Activated naive CD4-positive, alpha-beta T cell (primary cell): ENCODE data around the gene NARF.

Experiments used
- DNase-seq, 4 experiments: peaks; one replicate each; lab custom pipeline; 2025; lab: John Stamatoyannopoulos, UW

Gene NARF

DNA sequence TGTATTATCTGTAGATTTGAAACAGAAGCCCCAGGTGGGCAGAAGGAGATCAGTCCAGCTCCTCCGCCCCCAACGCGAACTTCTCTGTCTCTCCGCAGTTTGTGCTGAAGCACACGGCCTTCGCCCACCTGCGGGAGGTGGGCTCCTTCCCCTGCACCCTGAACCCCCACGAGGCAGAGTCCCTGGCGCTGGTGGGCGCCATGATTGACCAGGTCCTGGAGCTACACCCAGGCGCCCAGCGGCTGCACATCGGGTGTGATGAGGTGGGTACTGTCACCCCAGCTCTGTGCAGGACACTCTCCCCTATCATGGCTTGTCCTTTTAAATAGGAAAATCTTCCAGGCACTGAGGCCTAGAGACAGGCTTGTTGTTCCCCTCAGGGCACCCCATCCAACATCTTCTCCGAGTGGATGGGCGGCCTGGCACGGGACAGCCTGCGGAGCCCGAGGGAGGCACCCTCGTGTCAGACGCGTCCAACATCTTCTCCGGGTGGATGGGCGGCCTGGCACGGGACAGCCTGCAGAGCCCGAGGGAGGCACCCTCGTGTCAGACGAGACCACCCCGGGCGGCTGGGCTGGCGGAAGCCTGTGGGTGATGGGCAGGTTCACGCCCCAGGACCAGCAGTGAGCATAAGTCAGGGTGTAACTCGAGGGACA, 24.9 kb upstream of the NARF start:
- no peak for DNase-seq

DNA sequence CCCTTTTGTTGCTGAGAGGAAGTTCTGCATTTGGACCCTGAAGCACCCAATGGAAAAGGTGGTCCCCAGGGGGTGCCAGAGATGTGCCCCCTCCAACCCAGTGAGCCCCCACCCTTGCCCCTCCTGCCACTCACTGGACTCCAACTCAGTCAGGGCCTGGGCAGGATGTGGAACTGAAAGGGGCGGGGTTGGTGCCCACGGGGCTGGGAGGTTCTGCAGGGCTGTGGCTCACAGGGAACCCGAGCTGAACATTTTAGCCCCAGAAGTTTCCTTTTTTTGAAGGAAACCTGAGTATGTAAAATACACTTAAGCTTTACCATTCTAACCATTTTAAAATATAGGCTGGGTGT, 24.4 kb upstream of the NARF start:
- no peak for DNase-seq

DNA sequence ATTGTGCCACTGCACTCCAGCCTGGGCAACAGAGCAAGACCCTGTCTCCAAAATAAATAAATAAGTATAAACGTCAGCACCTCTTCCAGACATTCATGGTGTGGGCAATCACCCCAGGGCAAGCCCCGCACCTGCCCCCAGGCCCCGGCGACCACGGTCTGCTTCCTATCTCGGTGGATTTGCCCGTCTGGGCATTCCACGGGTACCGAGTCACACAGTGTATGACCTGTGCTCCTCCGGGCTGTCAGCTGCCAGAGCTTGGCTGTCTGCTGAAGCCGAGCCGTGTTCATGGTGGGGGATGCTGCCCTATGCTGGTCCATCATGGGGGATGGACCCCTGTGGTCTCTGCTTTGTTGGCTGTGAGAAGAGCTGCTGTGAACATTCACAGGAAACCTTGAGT, 23.4 kb upstream of the NARF start:
- DNase-seq, result no peak

DNA sequence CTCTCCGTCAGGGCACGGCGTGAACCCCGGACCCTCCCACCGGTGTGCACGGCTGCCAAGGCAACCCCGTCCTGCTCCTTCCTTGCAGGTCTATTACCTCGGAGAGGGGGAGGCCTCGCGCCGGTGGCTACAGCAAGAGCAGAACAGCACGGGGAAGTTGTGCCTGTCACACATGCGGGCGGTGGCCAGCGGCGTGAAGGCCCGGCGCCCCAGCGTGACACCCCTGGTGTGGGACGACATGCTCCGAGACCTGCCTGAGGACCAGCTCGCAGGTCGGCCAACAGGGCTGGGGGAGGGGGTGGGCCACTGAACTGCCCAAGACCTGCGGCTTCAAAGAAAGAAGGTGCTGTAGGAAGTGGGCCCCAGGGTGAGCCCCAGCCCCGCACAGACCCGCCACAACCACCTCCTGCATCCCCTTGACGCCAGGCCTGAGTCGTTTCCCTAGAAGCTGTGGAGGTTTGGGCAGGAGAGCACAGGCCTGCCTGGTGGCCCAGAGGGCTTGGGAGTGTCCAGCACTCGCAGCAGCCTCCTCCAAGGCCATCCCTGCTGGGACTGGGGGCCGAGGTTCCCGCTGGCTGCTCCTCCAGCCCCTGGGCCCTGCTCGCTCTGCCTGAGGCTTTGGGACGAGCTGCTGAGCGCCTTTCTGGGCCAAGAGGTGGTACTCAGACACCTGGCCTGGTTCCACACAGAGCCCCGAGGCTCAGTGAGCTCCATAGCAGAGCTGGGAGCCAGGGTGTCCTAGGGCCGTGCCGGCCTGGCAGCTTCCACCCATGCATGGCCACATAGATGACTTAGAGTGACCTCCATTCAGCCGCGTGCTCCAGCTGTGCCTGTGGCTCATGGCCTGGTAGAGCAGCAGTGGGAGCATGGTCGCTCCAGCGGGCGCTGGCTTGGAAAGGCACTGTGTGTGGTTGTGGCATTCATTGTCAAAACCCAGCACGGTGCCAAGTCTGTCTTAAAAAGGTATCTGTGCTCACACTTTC, 22.6 kb upstream of the NARF start:
- no peak for DNase-seq

- no peak for DNase-seq
These were observed 21.8 kb upstream of the NARF start for GRCh38 chr17:82436601-82437324.

GRCh38 chr17:82437325-82437668, 21.2 kb upstream of the NARF start:
- DNase-seq, result no peak

GRCh38 chr17:82438401-82439193, 19.9 kb upstream of the NARF start:
- DNase-seq, result no peak

GRCh38 chr17:82439194-82439828, 19.2 kb upstream of the NARF start:
- no peak for DNase-seq

- DNase-seq, result no peak
These were observed 18.6 kb upstream of the NARF start for GRCh38 chr17:82439829-82440365.

- DNase-seq, result no peak
These were observed 18.0 kb upstream of the NARF start for GRCh38 chr17:82440469-82440981.

- no peak for DNase-seq
These were observed 17.4 kb upstream of the NARF start for GRCh38 chr17:82440991-82441627.

DNA sequence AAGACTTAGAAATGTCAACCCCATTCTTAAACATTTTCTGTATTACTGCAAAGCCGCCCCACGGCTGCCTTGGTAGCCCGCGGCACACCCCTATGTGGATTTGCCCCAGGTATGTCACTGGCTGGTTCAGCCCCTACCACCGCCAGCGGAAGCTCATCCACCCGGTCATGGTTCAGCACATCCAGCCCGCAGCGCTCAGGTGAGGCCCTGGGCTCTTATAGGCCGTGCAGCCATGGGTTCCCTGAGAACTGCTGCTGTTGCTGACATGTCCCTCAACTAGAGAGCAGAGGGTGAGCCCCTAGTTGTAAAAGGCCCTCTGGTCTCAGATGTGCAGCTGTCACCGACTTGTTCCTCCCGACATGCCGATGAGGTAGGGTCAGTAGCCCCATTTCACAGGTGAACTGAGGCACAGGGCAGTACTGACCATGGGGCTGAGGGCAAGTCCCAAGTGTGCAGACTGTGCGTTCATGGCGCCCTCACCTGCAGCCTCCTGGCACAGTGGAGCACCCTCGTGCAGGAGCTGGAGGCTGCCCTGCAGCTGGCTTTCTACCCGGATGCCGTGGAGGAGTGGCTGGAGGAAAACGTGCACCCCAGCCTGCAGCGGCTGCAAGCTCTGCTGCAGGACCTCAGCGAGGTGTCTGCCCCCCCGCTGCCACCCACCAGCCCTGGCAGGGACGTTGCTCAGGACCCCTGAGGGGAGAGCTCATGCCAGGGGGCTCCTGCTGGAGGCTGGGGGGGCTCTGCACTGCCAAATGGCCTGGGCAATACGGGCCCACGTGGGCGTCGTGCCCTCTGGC, 16.7 kb upstream of the NARF start:
- no peak for DNase-seq

DNA sequence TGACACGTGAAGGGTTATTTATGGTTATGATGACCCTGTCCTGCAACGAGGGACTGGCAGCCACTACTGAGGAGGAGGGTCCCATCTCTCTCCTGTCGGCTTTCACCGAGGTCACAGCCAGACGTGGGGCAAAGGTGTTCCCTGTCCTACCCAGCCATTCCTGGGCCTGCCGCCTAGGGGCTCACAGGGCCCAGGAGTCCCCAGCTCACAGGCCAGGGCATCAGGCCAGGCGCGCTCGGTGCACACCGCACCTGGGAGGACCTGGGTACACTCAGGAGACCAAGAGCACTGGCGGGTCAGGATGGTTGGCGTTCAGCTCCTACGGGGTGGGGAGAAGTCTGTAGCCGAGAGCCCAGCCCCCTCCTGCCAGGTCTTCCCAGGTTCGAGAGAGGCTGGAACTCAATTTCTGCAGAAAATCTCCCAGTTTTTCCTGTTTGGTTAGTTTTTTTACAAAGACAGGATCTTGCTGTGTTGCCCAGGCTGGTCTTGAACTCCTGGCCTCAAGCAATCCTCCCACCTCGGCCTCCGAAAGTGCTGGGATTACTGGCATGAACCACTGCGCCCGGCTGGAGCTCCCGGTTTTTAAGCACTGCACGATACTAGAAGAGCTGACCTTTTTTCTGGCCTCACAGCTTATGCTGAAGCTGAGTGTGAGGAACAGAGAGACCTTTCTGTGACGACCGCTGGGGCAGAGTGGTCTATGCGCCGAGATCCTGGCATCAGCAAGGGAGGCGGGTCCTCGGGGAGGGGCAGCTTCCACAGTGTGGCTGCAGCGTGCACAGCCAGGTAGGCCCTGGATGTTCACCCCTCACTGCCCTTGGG, 15.7 kb upstream of the NARF start:
- no peak for DNase-seq

- no peak for DNase-seq
These were observed 14.9 kb upstream of the NARF start for GRCh38 chr17:82443465-82444283.

GRCh38 chr17:82444284-82444893, 14.2 kb upstream of the NARF start:
- no peak for DNase-seq

DNA sequence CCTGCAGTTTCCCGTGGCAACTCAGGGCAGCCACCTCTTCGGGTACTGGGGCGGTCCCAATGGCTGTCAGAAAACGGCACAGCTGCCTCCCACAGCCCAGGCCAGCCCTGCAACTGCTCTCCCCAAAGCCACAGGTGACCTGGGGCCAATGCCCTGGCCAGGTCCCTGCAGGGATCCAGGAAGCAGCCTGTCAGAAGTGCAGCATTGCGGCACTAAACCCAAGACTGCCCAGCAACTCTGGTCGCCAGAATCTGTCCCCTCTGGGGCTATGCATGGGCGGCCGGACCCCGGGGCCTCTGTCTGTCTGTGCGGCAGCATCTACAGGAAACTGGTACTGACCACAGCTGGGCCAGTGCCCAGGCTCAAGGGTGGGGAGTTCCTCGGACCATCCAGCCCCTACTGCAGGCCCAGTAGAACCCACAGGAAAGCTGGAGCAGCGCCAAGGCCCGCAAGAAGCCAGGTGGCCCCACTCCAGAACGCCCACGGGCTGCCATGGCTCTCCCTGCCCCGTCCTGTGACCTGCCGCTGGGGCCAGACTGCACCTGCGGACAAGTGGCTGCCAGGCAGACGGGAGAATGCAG, 13.5 kb upstream of the NARF start:
- no peak for DNase-seq

- DNase-seq, result no peak
These were observed 13.0 kb upstream of the NARF start for GRCh38 chr17:82445542-82445941.
